HG03280 (cell line): ENCODE measurements around the gene CELSR1.

Experiments used
- ATAC-seq: cut with Tn5 transposase; IDR thresholded peaks from one replicate; pipeline ENCODE4 v1.9.1; 2021; ENCODE audit warnings: mild to moderate bottlenecking, moderate library complexity; ENCODE audit not compliant: unreplicated experiment

Gene CELSR1

DNA sequence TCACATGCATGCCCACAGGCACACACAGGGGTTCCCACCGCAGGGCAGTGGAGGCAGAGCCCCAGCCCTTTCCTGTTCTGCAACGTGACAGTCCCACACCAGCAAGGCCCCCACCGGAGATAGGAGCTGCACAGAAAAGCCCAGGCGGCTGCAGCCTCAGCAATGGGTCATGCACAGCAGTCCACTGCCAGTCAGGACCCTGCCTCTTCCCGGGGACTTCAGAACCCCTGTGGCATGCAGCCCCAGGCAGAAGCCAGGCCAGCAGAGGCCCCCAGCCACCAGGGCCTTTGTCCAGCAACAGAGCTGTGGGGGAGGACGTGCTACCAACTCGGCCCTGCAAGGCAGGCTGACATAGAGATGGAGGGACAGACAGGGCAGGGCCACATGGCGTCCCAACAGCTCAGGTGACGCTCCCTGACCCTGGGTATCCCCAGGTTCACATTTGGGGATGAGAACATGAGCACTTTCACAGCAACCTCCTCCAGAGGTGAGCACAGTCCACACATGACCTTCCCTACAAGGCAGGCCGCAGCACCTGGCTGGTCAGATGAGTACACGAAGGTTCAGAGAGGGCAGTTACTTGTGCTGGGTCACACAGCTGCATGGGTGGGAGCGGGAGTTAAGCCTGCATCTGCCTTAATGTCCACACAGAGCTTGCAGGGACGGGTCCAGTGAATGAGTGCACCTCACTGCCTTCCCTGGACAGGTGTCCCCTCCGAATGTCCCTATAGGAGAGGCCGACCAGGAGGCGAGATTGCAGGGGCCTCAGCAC is 87.3 kb downstream of the CELSR1 start:
- ATAC-seq, result no peak

DNA sequence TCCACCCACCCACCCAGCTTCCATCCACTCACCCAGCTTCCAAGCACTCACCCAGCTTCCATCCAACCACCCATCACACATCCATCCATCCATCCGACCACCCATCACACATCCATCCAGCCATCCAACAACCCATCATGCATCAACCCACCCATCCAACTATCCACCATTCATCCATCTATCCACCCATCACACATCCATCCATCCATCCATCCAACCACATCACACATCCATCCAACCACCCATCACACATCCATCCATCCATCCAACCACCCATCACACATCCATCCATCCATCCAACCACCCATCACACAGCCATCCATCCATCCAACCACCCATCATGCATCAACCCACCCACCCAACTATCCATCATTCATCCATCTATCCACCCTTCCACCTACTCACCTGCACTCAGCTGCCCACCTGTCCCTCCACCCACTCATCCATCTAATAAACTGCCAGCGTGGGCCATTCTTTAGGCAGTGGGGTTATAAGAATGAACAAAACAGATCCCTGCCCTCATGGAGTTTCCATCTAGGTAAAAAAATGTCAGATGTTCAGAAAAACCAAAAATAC is 88.2 kb downstream of the CELSR1 start:
- ATAC-seq, result no peak

DNA sequence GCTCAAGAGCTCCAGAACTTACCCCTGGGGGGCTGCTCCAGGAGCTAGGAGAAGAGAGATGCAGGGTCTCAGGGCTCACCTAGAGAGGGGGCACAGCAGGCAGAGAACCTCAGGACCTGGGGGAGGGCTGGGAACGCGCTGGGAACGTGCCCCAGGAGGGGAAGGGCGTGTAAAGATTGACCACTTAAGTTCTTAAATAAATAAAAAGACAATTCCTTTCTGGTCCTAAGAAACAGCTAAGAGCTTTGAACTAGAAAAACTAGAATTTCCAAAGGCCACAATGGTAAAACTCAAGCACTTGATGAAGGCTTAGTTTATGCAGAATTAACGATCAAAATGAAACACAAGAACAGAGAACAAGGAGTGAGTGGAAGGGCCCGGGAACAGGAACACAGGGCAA is 89.1 kb downstream of the CELSR1 start:
- ATAC-seq, result no peak

DNA sequence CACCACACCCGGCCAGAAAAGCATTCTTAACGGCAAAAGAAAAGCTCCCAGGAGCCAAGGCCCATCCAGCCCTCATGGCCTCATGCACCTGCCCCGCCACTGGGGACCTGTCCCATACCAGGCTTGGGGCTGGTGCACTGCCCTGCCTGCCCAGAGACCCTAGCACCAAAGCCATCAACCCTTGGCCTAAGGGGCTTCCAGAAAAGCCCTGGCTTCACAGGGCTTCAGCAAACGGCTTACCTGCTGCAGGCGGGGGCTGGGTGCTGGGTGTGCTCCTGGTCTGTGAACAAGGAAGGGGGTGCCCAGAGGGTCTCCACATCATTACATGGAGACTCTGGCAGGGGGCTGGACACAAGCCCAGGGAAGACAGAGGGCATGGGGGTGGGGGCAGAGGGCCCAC is 89.5 kb downstream of the CELSR1 start:
- no peak for ATAC-seq

DNA sequence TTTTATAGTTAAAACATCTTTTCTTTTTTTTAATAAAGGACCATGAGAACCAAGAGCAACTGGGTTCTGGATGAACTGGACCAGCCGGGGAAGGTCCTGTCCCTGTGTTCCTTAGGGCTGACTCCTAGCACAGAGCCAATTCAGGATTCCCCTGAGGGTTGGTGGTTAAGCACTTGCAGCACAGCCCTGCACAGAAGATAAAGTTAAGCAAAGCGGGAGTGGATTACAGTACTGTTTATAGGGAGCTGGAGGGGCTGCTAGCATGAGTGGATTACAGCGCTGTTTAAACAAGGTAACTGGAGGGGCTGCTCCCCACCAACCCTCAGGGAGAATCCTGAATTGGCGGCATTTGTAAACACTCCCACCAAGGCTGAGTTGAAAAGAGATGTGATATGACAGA is 90.6 kb downstream of the CELSR1 start:
- no peak for ATAC-seq

DNA sequence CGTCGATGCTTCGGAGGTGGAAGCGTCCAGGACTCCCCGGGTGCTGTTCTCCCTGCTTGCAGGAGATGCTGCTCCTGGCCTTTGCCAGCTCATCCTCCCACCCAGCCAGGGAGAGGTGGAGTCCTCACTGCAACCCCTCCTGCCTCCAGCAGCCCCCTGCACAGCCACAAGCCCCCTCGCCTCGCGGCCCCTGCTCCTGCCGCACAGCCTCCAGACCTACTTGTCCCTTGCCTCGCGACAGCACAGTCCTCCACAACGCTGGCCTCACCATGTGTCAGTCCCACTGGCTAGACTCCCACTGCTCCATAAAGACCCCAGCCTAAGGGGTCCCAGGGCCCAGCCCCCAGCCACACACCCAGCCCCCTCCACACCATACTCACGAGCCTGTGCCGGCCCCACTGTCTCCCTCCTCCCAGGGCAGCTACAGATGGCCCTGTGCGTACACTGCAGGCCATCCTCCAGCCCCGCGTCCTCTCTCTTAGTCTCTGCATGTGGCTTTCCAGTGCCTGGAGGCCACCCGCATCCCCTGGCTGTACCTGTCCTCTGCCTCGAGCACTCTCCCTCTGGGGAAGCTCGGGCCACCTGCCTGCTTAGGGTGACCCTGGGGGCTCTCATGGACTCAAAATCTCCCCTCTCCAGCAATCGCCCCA is 91.5 kb downstream of the CELSR1 start:
- ATAC-seq, result no peak

DNA sequence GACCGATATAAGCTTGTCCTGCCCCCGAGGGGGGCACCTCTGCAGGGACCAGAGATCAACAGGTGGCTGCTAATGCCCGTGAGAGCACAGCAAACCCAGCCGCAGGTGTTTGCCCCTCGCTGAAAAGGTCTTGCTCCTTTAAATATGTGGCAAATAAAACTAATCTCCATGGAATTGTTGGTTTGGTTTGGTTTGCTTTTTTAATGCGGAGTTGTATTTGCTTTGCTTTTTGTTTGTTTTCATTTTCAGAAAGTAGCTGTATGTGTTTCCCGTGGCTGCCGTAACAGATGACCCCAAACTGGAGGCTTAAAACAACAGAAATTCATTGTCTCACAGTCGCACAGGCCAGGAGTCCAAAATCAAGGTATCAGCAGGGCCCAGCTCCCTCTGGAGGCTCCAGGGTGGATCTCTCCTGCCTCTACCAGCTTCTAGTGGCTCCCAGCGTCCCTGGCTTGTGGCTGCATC is 93.0 kb downstream of the CELSR1 start:
- no peak for ATAC-seq

DNA sequence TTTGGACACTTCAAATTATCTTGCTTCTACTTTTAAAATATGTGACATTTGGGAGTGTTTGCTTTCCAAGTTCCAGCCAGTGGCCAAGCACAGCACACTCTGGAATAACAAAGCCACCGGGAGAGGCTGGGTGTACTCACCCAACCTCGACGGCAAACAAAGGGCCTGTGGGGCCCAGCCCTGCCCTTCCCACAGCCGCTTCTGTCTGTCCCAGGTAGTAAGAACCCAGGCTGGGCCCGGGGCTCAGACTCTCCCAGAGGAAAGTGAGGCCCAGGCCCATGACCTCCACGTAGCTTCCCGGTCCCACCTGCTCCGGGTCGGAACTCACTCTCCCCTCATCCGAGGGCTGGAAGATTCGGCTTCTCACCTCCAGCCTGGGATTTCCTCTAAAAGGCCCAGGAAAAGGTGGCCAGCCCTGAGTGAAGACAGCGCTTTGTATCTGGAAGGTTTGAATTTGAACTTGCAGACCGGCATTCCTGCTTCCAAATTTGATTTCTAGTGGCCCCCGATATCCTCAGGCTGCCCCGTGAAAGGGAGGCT is 93.5 kb downstream of the CELSR1 start:
- ATAC-seq, result no peak

DNA sequence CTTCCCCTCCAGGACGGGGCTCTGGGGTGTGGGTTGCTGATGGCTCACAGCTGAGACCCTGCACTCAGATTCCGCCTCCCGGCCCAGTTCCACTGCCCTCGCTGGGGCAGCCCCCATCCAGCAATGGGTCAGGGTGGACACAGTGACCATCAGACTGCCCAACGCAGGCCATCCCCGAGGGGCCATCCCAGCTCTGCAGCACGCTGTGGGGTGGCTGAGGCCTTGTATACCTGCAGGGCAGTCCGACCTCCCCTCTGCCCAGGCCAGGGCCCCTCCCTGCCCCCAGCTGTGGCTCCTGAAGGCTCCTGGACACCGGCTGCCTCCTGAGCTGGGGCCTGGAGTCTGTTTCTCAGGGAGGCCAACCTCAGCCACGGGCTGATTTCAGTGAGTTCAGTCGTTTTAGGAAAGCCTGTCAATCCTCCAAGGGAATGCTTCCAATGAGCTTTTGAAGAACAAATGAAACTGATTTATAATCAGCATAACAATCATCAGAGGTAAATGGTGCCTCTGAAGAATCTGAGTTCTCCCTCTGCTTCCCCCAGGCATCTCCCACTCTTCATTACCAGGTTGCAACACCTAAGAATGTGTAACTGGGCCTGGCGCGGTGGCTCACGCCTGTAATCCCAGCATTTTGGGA is 95.1 kb downstream of the CELSR1 start:
- no peak for ATAC-seq

DNA sequence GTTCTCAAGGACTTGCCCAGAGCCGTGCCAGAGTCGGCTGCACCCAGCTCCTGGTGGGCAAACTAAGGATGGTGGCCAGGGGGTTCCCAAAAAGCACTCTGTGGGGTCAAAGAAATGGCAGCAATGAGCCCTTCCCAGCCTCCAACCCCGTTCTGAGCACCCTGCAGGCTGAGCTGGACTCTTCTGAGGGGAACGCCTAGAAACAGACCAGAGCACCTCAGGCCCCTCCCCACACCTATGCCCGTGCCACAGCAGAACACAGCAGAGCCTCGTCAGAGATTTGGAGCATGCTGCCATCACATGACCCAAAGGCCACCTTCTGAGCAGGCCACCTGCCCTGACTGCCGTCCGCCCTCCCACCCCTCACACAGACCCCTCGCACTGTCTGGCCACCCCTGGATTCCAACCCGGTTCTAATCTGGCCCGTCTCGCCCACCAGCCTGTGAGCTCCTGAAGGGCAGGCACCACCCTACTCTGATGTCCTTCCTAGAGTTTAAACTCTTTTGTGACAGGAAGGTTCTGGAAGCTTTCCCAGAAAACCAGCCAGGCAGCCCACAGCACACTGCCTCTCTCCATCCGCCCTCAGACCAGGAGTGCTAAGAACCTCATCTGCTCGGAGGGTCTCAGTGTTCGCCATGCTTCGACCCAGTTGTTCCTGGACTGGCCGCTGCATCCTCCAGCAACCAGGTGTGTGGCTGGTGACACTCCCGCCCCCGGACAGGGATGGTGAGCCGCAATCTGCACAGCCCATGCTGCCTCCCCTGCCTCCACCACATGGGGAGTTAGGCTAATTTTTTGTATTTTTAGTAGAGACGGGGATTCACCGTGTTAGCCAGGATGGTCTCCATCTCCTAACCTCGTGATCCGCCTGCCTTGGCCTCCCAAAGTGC is 97.6 kb downstream of the CELSR1 start:
- no peak for ATAC-seq

DNA sequence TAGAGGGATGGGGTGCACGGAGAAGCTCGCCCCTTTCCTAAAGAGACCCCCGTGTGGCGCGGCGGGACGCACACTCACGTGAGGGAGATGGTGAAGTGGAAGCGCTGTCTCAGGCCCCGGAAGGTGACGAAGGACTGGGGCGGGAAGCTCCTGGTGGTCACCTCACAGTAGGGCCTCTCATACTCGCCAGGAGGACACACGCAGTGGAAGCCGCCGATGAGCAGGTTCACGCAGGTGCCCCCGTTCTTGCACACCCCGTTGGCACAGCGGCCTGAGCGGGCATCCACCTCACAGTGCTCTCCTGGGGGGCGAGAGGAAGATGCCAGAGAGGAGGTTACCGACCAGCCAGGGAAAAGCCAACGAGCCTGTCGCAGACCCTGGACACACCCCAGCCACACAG is 98.3 kb downstream of the CELSR1 start:
- no peak for ATAC-seq

DNA sequence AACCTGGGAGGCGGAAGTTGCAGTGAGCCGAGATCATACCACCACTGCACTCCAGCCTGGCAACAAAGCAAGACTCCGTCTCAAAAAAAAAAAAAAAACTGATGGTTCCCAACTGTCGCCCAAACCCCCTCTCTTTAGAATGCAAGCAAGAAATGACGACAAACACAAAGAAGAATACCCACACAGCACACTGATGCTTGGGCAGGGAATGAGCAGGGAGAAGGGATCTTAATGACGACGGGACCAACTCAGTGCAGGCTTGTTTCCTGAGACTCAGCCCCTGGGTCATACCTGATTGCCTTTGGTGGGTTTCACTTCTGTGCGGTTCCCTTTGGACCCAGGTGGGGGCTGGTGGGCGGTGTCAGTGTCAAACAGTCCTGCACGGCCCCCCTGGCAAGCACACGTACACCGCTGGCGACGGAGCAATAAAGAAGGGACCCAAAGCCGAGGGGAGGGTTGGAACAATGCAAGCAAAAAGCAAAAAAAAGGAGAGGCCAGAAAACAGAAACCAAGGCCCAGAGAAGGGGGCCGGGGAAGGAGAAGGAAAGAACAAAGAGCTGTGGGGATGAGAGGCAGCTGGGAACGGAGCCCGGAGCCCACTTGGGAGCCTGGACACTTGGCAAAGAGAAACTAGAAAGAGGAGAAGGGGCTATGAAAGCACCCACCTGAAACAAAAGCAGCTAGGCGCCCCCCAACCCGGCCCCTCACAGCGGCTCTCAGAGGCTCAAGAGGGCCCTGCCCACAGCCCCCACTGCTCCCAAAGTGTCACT is 99.6 kb downstream of the CELSR1 start:
- no peak for ATAC-seq

DNA sequence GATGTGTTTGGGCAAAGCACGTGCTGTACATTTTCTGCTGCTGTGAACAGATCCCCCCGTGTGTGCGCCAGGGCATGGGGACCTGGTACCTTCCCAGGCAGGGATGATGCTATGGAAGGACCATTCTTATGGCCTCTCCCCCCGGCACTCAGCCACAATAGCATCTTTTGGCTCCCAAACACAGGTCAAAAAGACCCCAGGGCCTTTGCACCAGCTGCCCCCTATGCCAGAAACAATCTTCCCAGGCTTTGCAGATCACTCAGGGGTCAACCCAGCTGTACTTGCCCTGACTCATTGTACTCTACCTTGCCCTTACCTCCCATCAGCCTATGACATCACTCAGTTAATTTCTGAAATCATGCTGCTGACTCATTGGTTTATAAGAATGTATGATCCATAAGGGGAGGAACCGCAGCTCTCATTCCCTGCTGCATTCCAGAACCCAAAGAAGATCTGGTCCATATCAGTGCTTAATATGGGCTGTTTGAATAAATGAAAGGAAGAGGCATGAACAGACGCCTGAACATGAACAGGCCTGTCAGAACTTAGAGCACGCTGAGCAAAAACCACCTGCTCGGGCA is 100.7 kb downstream of the CELSR1 start:
- ATAC-seq, result no peak

DNA sequence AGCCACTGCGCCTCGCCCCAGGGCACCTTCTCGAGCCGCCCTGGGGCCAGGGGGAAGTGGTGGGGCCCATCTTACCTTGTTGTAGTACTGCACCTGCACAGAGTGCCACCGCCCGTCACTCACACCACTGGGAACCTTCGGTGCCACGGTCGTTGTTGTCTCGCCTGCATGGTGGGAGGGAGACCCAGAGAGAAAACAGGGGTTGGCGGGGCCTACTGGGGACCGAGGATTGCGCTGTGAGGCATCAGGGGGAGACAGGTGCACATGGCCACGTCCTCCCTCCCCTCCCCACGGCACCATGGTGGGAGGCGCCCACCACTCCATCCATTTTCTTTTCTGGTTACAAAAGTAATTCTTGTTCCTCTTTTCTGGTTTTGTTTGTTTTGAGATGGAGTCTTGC is 104.1 kb downstream of the CELSR1 start:
- ATAC-seq, result no peak

DNA sequence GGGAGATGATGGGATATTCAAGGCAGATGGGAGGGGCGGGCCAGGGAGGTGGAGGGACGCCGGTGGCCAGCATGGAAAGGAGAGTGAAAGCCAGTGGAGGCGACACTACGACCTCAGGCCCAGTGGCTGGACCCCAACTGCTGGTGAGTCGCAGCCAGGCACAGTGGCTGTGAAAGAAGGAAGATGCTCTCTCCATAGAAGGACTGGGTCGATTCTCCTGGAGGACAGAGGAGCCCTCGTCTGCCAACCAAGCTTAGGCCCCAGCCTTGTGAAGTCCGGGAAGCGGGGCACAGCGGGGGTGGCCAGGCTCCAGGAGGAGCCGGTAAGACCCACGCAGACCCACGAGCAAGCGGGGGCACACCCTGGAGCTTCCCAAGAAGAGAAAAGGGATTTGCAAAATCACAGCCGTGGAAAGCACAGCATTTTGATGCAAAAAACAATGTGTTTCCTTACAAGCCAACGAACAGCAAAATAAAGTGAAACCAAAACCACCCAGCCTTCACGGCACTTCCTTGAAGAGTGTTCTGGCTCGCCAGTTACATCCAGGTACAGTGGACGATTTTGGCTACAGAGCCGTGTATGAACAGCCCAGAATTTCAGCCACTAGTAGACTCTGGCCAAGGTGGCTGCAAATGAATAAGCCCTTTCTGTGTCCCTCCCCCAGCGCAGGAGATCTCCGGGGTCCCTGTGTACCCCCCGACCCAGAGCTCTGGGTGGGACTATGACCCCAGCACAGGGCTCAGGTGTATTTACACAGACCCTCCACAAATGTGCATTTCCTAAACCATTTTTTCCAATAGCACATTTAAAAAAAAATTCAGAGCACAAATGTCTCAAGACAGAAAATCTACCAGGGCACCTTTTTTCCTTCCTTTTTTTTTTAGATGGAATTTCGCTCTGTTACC is 105.0 kb downstream of the CELSR1 start:
- no peak for ATAC-seq

DNA sequence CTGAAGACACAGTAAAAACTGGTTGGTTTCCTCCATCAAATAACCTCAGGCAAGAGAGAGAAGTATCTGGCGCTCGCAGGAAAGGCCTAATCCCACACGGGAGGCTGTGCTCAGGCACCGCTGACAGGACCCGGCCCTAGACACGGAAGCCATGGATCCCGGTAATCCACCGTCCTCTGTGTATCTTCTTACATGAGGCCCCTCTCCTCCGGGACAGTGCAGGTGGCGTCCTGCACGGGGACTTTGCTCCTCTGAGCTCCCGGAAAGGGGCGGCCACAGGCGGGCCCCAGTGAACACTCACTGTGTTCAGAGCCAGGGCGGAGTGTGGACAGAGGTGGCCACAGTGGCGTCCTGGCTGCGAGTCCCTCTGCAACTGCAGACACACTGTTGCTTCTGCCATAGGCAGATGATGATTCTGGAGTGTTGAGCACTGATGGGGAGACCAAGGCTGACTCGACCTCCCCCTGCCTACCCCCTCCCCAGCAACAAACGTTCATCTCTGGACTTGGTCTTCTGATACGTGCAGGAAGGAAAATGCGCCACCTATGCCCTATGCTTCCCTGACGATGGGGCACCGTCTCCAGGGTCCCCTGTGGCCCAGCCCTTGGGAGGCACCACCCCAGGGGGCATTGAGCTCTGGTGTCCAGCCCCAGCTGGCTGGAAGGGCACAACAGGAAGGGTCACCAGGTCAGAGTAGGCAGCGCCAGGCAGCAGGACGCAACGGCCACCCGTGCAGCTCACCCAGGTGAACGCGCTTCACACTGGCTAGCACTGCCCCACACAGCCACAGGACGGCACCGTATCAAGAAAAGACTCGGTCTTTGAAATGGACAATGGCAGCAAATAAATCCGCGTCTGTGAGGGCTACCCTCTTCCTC is 106.2 kb downstream of the CELSR1 start:
- ATAC-seq, result no peak

DNA sequence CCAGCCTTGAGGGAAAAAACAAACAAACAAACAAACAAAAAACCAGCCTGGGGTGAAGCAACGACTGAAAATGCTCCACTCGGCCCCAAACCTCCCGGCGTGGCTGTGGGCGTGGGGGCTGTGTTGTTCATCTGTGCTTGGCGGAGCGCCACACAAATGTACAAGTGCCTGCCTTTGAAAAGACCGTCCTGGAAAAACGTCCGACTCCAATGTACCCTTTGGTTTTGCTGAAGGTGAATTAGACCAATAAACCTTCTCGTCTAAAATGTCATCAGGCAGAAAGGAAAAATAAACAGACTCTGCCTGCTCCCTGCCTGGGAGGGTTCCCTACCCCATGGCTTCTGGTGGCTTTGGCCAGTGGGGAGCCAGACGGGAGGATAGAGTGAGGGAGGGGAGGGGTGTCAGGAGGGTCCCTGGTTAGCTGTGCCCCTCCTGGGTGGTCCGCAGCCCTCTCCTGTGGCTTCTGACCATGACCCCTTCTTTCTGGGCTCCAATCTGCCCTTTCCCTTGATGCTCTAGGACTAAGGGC is 108.0 kb downstream of the CELSR1 start:
- ATAC-seq, result no peak
